NCI-H345 treated with DMSO at 0.1 percent for 48 hours (cell line): ENCODE data around the gene ENOX2.
"Not testable (repeated sequence)": the region's sequence is repeated elsewhere in the genome, so short reads cannot be mapped to it uniquely, and the experiment has no call there.

Experiments
- DNase-seq: peaks from one replicate; lab custom pipeline; 2025; ENCODE audit not compliant: unreplicated experiment; lab: John Stamatoyannopoulos, UW

Gene ENOX2, protein sequence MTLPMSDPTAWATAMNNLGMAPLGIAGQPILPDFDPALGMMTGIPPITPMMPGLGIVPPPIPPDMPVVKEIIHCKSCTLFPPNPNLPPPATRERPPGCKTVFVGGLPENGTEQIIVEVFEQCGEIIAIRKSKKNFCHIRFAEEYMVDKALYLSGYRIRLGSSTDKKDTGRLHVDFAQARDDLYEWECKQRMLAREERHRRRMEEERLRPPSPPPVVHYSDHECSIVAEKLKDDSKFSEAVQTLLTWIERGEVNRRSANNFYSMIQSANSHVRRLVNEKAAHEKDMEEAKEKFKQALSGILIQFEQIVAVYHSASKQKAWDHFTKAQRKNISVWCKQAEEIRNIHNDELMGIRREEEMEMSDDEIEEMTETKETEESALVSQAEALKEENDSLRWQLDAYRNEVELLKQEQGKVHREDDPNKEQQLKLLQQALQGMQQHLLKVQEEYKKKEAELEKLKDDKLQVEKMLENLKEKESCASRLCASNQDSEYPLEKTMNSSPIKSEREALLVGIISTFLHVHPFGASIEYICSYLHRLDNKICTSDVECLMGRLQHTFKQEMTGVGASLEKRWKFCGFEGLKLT

DNA sequence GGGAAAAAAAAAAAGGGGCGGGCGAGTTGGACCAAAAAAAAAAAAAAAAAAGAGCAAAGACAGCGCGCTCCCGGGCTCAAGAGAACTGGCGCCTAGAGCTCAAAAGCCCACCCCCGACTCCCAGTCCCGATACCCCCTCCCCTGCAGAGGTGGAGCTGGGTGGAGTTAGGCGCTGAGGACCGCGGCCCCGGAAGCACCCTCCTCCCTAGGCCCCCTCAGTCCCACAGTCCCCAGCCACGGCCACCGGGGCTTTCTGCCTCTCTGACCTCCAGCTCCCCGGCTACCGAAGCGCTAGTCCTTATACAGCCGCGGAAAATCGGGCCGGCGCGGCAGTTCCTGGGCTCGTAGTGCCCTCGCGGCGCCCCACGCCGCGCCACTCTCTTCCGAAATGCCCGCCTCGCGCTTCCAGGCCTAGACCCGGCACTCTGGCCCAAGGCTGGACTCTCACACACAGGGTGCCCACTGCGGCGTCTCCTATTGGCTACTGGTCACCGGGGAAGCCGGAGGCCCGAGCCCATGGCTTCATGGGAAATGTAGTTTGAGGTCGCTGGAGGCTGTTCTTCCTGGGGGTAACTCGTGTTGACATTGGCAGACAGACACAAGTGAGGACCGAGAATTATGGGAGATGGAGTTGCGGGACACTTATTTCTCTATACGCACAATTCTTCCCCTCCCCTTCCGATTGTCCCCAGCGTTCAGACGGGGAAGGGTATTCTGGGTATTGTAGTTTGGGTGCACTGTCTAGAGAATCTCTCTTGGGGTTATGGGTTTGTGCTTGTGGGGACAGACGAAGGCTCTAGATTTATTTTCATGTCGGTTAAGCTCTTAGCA is at the start of gene ENOX2:
Gene ENOX2 (minus strand): TSS at position 427 of the 831 bp plus-strand sequence. CDS start 199,993 bp downstream, outside the sequence.
- DNase-seq, result peak; percentile 97

DNA sequence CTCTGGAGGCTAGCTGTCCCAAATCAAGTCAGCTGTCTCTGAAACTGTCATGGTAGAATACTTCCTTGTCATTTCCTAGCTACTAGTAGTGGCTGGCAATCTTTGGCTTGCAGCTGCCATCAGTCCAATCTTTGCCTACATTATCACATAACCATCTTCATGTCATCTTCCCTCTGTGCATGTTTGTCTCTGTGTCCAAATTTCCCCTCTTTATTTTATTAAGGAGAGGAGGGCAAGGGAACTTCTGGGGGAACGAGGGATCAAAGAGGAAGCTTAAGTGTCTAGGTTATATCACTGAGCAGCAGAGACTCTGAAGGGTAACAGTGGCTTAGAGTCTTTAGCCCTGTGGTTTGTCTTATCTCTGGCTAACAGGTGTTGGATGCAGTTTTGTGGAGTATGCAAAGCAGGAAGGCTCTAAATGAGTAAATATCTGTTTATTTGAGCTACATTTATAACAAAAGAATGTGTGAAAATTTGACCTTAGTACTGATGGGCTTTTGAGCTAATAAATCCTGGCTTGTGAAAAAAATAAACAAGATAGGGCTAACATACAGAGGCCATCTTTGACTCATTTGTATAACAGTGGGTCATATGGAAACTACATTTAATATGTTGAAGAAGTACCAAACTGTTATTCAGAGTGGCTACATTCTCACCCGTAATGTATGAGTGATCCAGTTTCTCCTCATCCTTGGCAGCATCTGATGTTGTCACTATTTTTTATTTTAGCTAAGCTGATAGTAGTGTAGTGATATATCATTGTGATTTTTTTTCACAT is 49.4 kb upstream of the ENOX2 start:
- no peak for DNase-seq

DNA sequence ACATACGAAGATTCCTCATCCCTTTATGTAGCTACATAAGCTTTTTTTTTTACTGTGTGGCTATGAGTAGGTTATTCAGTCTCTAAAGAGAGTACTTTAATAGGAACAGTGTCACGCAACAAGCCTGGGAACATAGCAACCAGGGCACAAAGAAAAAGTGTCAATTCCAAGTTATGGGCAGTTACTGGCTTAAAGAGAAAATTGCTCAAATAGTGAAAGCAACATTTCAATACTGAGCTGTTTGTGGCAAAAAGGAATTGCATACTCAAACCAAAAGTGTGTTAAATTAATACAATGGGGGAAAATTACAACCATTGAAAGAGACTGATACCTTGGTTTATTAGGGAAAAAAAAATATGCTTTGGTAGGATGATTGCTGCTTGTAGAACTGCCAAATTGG is 41.2 kb upstream of the ENOX2 start:
- DNase-seq, result no peak

DNA sequence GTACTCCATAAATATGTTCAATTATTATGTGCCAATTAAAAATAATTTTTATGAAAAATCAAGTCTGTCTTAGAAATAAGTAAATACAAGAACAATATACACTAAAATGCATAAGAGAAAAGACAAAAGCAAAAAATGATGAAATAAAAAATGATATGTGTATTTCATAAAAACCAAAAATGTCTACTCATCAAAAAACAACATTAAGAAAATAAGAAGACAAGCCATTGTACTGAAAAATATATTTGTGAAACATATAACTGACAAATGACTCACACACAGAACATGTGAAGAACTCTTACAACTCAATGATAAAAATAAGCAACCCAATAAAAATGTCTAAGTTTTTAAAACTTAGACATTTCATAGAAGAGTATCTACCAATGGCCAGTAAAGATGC is 34.1 kb upstream of the ENOX2 start:
- no peak for DNase-seq

DNA sequence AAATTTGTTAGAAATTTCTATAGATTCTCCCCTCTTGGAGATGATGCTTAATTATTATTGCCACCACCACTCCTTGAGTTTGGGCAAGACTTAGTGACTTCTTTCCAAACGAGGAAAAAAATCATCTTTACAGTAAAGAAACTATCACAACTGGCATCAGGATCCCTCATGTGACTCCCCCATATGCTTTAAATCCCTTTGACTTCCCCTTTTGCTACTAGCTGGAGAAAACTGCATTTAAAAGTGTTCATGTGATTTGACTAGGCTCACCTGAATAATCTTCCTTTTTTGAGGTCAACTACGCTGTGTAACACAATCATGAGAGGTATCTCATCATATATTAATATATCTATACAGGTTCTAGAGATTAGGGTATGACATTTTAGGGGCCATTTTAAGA is 30.3 kb upstream of the ENOX2 start:
- no peak for DNase-seq

DNA sequence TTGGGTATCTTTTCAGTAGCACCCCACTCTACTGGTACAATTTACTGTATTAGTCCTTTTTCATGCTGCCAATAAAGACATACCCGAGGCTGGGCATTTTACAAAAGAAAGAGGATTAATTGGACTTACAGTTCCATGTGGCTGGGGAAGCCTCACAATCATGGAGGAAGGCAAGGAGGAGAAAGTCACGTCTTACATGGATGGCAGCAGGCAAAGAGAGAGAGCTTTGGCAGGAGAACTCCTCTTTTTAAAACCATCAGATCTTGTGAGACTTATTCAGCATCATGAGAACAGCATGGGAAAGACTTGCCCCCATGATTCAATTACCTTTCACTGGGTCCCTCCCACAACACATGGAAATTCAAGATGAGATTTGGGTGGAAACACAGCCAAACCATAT is 17.4 kb upstream of the ENOX2 start:
- DNase-seq, result not testable (repeated sequence)

DNA sequence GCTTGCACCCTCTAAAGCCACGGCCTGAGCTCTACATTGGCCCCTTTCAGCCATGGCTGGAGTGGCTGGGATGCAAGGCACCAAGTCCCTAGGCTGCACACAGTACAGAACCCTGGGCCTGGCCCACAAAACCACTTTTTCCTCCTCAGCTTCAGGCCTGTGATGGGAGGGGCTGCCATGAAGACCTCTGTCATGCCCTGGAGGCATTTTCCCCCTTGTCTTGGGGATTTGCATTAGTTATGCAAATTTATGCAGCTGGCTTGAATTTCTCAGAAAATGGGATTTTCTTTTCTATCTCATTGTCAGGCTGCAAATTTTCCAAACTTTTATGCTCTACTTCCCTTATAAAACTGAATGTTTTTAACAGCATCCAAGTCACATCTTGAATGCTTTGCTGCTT is 16.7 kb upstream of the ENOX2 start:
- not testable (repeated sequence) for DNase-seq

DNA sequence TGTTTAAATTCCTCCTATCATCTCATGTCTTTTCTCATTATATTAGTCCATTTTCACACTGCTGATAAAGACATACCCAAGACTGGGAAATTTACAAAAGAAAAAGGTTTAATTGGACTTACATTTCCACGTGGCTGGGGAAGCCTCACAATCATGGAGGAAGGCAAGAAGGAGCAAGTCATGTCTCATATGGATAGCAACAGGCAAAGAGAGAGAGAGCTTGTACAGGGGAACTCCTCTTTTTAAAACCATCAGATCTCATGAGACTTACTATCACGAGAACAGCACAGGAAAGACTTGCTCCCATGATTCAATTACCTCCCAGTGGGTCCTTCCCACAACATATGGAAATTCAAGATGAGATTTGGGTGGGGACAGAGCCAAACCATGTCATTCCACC is 15.5 kb upstream of the ENOX2 start:
- not testable (repeated sequence) for DNase-seq

DNA sequence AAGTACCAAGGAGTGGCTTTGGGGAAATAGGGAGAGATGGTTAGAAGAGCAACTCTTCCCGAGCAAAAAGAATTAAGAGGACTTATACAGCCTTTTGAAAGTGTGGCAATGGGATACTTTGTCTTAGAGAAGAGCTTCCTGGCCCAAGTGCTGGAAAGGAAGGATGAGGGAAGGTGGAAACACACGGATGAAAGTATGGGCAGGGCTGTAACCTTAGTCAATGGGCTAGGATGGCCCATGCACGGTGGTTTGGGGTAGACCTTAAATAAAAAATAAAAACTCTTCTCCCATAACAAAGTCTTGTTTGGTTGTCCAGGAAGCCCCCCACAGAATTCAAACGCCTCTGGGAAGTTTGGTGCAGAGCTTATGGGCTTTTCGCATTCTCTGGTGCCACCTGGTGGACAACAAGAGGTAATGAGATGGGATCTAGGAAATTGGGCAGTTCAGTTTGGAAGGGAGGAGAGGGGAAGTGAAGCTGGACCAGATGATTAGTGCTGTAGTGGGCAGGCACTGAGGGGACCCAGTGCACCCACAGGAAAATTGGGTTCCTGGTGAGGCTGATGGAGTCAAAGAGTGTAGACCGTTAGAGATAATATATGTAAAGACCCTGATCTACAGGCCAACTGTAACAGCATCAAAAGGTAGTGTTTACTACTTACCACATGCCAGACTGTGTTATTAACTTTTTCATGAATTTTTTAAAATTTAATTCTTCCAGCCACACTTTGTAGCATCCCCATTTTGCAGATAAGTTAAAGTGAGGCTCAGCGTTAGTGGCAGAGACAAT is 13.8 kb upstream of the ENOX2 start:
- peak; percentile 1 for DNase-seq

DNA sequence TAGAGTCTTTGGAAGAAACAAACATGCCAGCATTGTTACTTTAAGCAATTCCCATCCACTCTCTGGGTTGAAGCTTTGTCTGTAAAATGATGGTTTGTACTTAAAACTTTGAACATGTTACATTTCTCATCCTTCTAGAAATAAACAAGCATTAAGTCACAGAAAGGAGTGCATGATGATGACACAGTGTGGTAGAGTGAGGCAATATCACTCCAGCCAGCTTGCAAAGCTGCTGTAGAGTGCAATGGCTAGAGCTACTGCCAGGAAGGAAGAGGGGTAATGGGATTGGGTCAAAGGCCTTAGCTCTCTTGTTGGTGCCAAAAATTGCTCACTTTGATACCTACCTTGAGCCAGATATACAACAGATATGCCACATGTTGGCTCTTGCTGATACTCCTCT is 12.3 kb upstream of the ENOX2 start:
- no peak for DNase-seq

DNA sequence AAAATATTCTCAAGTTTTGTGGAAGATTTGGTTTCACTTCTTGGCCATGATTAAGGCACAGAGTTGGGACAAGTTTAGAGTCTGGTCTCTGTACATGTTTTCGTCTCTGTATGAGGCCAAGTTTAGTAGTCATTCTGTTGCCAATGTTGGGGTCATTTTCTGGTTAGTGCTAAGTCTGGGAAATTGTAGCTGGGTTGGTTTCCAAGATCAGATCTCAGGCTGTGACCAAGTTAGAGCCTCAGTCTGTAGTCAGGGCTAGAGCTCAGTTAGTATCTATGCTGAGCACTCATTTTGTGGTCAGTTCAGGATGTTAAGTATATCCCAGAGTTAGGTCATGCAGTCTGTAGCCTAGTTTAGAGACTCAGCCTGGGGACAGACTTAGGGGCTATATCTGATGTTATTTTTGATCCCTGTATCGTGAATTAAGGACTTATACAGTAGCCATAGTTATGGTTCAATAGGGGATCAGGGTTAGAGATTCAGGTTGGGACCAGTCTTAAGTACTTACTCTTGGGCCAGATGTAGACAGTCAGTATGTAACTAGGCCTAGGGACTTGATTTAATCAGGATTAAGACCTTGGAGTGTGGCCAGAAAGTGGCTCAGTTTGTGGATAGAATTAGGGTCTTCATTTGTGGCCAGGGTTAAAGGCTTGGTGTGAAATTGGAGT is 6.6 kb upstream of the ENOX2 start:
- no peak for DNase-seq

DNA sequence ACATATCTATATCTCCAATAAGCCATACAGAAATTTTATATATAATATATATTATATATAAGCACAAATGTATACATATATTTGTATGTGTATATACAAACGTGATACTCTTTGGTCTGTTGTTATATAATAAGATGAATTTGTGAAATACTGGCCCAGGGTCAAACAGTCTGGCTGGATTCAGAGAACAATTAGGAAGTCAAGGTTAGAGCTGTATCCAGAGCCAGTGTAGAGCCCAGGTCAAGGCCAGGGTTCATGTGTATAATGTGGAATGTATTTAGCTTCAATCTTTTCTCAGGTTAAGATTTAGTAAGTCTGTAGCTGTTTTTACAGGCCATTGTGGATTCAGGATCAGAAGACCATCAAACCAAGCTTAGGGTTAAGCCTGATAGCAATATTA is 3.8 kb upstream of the ENOX2 start:
- no peak for DNase-seq

DNA sequence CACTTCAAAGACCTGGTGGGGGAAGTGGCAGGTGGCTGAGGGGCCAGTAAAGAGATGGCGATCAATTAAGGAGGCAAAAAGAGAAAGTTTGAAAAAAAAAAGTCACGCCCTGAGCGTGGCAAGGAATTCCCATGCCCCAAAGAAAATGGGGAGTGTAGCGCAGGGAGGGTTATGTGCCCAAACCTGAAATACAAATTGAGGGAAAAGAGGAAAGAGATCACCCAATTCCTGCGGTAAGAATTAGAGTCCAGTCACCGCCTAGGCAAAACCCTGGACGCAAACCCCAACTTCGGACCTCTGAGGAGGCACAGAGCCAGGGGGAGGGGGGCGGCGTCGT is 595 bp downstream of the ENOX2 start:
- no peak for DNase-seq

DNA sequence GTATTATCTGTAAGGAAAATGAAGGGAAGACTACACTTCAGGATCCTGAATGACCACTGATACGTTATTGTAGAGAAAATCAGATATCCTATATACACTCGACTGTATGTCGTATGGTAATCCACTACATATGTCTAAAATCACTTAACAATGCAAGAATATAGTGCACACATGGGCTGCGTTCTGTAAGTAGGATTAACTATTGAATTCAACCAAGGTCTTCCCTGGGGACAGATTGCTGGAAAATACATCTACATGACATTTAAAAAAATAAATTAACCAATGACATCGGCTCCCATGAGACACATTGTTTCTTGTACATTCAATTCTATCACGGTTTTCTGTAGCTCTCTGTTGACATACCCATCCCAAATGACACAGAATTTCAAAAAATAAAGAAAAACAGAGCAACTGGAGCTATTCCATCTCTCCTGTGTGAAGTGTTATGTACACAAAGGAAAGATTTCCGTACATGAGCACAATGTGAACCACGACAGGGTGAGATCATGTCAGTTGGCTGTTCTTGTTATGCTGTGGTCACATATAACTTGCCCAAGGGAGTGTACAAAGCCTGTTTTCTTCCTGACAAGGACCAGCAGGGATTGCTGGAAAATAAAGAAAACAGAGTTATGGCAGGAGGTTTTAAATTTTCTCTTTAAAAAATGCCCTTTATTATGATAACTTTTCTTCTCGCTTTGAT is 6.1 kb downstream of the ENOX2 start:
- no peak for DNase-seq

DNA sequence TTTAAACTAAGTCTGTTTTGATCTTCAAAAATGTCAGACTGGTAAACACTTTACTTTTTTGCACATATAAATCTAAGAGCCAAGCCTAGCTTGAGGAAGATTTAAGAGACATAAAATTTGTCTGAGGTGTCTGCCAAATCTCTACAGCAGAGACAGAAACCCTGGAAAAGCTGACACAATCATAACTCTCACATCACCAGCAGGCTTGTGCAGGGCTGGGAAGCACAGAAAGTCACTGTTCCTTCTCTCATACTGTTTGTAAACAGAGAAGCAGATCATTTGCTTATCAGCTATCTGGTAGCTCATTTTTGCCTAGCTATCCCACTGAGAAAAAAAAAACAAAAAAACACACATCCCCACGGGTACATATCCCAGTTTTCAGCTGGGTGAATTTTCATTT is 7.0 kb downstream of the ENOX2 start:
- no peak for DNase-seq

DNA sequence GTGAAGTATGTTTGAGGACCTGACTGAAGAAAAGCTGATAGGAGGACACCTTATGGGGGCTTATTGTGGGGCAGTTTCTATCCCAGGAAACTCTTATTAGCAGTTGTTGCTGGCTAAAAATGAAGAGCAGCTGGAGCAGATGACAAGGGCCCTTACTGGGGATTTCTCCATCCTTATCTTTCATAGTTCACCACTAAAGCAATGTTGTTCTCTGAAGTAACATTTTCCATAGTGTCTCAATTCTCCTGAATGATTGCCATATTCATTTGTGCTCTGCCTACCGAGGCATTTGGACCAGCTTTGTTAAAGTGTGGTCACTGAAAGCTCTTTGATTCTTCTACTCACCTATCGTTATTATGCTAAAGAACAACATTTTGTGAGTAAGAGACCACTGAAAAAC is 7.7 kb downstream of the ENOX2 start:
- no peak for DNase-seq

DNA sequence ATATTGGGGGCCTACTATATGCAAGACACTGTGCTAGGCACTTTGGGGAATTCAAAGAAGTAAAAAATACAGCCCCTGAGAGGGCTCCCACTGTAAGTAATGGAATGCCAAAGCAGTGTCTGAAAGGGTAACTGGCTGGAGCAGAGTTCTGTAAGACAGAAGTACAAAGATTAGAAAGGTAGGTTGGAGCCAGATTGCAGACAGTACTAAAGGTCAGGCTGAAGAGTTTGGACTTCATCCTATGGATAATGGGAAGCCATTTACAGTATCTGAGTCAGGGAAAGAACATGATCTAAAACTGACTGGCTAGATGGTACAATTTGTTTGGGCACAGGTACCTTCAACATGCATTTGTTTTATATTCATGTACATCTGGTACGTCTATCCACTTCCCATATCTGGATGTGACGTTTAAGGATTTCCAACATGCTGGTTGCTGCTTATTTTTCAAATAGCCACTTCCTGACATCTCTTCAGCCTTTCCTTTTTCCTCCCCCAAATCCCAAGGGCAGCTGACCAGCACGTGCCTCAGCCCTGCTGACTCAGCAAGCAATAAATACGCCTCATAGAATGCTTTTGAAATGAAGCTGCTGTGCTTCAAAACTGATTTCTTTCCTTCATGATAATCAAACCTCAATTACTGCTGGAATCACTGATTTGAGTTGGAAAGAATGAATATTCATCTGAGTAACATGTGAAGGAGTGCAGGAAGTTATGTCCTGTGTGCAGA is 9.5 kb downstream of the ENOX2 start:
- no peak for DNase-seq

DNA sequence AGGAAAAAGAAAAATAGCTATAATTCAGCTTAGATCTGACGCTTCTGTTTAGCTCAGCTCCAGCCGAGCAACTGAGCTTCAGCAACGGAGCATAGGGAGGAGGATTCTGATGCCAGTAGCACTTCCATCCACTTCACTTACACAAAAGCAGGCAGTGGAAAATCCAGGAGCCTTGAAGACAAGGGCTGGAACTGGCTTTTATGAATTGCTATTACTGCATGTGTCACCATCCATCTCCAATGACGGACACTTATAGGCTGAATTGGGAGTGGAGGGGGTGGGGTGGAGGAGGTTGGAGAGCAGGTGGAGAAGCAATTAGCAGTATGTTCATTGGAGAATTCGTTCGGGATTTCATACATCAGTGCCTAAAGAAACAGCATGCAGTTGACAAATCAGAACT is 15.6 kb downstream of the ENOX2 start:
- no peak for DNase-seq

DNA sequence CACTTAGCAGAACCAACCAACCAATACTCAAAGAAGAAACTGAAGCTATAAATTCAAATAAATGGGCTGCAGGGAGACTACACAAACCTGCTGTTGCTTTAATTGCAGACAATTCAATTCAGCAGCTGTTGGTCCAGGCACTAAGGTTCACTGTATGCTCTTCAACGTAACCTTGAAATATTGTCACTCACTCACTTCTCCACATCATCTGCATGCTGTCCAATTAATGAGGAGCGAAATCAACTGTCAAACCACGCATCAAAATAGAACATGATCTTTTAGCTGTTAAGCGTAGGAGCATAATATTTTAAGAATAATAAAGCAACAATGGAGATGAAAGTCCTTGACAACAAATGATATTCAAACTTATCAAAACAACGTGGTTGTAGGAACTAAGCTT is 17.0 kb downstream of the ENOX2 start:
- no peak for DNase-seq
